ENCODE data around the gene SDHAF3.
"Not testable (repeated sequence)": the region's sequence is repeated elsewhere in the genome, so short reads cannot be mapped to it uniquely, and the experiment has no call there.

The SDHAF3 gene

DNA sequence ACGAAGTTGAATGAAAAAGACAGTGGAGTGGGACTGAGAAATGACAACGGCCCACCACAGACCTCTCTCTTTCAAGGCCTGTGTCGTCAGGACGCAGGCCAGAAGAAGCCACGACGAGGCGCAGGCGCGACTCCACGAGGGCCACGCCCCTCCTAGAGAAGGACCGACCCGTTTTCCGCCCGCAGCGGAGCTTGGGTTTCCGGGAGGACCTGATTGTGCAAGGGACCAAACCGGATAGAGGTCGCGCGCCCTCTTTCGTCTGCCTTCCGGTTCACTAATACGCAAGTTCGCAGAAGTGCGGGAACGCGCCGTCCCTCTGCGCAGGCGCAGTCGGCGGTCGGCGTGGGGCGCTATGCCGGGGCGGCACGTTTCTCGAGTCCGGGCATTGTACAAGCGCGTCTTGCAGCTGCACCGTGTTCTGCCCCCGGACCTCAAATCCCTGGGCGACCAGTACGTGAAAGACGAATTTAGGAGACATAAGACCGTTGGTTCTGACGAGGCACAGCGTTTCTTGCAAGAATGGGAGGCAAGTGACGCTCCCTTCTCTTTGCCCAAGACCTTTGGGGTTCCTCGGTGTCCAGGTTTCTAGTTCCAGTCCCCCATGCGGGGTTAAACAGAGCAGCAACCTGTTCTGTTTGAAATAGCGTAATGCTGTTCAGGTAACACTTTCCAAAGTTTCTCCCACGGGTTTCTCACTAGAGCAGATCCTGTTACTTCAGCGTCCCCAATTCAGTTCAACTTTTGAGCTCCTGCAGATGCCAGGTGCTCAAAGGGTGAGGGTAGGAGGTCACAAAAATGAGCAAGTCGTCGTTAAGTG, at the start of gene SDHAF3:
Gene SDHAF3, plus strand, starts transcription at position 327 of the 817 bp plus-strand sequence. Its CDS starts 26 bp downstream, at position 353.
- no peaks in the 10 kb centered on the region for H3K27me3 Mint-ChIP-seq (ENCODE audit: low read depth)
- peaks cover 19% of the 10 kb centered on the region for H3K9me3 Mint-ChIP-seq
- H3K27ac Mint-ChIP-seq: peak within 1 kb of the TSS; percentile 92
- H3K4me1 Mint-ChIP-seq (ENCODE audit: low read depth): peaks cover 25% of the 10 kb centered on the region
- peaks cover 10% of the 10 kb centered on the region for H3K36me3 Mint-ChIP-seq (ENCODE audit: low read depth)
- peak within 1 kb of the TSS; percentile 88 for H3K4me3 Mint-ChIP-seq

DNA sequence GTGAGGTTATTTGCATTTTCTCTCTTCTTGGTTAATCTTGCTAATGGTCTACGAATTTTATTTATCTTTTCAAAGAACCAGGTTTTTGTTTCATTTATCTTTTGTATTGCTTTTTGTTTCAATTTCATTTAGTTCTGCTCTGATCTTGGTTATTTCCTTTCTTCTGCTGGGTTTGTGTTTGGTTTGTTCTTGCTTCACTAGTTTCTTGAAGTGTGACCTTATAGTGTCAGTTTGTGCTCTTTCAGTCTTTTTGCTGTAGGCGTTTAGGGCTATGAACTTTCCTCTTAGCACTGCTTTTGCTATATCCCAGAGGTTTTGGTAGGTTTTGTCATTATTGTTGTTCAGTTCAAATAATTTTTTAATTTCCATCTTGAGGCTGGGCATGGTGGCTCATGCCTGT, 45.5 kb upstream of the SDHAF3 start:
- H3K4me1 Mint-ChIP-seq (ENCODE audit: low read depth); H3K9me3 Mint-ChIP-seq; H3K27ac Mint-ChIP-seq; H3K36me3 Mint-ChIP-seq (ENCODE audit: low read depth); H3K4me3 Mint-ChIP-seq: not testable (repeated sequence)
- H3K27me3 Mint-ChIP-seq (ENCODE audit: low read depth): peaks cover 12% of the 10 kb centered on the region

DNA sequence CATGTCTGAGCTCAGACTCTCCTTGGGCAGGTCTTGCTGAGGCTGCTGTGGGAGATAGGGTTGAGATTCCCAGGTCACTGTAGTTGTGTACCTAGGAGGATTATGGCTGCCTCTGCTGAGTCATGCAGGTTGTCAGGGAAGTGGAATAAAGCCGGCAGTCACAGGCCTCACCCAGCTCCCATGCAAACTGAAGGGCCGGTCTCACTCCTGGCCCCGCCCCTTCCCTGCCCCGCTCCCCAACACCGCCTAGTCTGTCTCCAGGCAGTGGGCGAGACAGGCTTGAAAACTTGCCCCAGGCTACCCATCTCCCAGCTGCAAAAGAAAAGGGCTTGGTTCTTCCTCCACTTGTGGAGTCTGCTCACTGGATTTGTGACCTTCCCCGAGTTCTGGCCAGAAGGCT, 41.6 kb upstream of the SDHAF3 start:
- H3K9me3 Mint-ChIP-seq: no peaks in the 10 kb centered on the region
- H3K36me3 Mint-ChIP-seq (ENCODE audit: low read depth): no peaks in the 10 kb centered on the region
- no peak overlapping the region for H3K4me3 Mint-ChIP-seq
- peaks cover 8% of the 10 kb centered on the region for H3K27me3 Mint-ChIP-seq (ENCODE audit: low read depth)
- peaks cover 2% of the 10 kb centered on the region for H3K4me1 Mint-ChIP-seq (ENCODE audit: low read depth)
- no peak overlapping the region for H3K27ac Mint-ChIP-seq

DNA sequence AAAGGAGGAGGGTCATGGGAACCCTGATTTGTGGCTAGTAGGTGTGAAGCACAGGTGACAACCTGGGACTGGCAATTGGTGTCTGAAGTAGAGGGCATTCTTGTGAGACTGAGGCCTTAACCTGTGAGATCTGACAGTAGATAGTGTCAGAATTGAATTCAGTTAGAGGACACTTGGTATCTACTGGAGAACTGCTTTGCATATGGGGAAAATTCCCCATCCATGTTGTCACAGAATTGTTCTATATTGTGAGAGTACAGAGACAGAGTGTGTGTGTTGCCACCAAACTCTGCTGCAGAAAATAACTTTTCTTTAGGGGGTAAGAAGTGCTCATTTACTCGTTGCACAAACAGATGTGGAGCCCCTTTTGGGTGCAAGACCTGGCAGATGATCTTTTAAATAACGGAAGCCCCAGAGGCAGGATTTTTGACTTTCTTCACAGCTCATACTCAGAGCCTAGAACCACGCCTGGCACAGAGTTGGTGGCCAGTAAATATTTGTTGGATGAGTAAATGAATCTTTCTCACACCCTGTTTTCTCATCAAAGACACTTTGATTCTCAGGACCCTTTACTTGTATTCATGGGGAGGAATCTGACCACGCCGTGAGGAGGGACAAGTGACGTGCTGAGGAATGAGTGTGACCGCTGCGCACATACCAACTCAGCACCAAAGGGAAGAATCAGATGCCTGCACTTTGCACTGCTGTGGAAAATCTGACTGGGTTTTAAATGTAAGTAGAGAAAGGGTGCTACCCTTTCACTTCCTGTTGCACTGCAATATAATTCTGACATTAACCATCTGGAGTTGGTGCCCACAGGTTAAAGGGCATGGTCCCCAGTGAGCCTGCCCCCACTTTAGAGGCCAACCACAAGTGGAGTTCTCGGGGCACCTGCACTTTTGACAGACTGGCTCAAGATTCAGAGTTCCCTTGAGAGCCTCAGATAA, 39.2 kb upstream of the SDHAF3 start:
- Mint-ChIP-seq H3K4me1 (ENCODE audit: low read depth) (no peaks in the 10 kb centered on the region), H3K27me3 (ENCODE audit: low read depth) (peaks cover 12% of the 10 kb centered on the region), H3K9me3 (no peaks in the 10 kb centered on the region), H3K27ac (no peak overlapping the region), H3K36me3 (ENCODE audit: low read depth) (no peaks in the 10 kb centered on the region), H3K4me3 (no peak overlapping the region)

DNA sequence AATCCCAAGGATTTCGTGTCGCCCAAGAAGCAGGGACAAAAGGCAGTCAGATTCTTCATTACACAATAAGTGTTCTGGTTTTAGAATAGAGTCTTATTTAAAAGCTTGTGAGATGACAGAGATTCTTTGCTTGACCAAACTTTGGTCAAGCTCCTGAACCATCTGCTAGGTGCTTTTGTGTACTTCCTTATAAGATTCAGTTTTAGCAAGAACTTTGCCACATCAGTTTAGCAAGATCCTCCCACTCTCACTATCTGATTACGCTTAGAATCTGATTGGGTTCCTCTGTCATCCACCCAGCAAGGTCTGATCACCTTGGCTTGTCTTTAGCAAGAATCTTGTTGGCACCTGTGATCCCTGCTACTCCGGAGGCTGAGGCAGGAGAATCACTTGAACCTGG, 38.2 kb upstream of the SDHAF3 start:
- Mint-ChIP-seq H3K27me3 (ENCODE audit: low read depth) (peaks cover 6% of the 10 kb centered on the region), H3K36me3 (ENCODE audit: low read depth) (no peaks in the 10 kb centered on the region), H3K27ac (no peak overlapping the region), H3K4me3 (no peak overlapping the region), H3K4me1 (ENCODE audit: low read depth) (no peaks in the 10 kb centered on the region), H3K9me3 (no peaks in the 10 kb centered on the region)

DNA sequence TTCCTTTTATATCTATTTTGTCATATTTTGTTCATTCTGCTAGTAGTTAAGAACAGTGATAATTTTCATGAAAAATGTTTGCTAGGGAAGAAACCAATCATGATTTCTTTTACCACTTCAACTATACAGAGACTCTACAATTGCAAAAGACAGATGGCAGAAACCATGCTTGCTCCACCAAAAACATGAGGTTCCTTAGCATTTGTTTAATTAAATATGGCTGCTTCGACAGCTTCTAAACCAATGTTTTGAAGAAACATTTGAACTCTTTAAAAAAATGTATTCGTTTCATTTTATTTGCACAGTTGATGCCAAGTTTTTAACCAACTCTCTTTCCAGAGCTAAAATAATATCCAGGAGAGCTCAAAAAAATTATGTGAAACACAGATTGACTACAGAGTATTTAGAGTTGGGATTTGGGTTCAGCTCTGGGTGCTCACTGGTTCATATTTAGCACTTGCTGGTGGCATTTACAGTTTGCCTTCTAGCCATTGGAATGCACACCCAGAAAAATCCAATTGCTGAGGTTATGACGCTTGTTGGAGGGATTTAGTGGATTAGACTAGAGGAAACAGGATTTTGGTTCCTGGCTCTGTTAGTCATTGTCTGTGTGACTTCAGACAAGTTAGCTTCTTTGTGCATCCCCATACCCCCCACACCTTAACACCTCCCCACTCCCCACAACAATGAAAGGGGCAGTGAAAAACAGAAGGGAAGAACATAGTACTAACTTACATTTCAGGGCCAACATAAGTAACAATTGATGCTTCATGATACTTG, 35.8 kb upstream of the SDHAF3 start:
- Mint-ChIP-seq H3K36me3 (ENCODE audit: low read depth) (no peaks in the 10 kb centered on the region), H3K4me3 (no peak overlapping the region)

DNA sequence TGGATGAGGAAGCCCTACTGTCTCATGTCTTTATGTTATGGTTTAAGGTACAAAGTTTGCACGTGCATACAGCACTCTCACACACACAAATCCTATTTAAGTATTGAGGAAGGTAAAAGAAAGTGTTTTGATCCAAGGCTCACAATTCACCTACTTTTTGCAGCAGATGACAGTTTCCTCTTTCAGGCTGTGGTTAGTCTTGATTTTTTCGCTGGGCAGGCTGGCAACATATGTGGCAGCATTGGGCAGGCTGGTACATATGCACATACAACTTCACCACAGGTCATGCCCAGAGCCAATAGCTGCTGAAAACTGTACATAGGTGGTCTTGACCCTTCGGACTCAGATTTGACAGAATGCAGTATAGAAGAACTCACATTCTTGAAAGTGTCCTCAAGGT, 29.1 kb upstream of the SDHAF3 start:
- Mint-ChIP-seq H3K9me3 (no peaks in the 10 kb centered on the region), H3K4me1 (ENCODE audit: low read depth) (no peaks in the 10 kb centered on the region), H3K27ac (no peak overlapping the region), H3K36me3 (ENCODE audit: low read depth) (no peaks in the 10 kb centered on the region), H3K27me3 (ENCODE audit: low read depth) (peaks cover 14% of the 10 kb centered on the region), H3K4me3 (no peak overlapping the region)

More for the DNA sequence above, 35.8 kb upstream of the SDHAF3 start:
- Mint-ChIP-seq H3K9me3 (no peaks in the 10 kb centered on the region), H3K4me1 (ENCODE audit: low read depth) (no peaks in the 10 kb centered on the region), H3K27me3 (ENCODE audit: low read depth) (peaks cover 6% of the 10 kb centered on the region), H3K27ac (no peak overlapping the region)

DNA sequence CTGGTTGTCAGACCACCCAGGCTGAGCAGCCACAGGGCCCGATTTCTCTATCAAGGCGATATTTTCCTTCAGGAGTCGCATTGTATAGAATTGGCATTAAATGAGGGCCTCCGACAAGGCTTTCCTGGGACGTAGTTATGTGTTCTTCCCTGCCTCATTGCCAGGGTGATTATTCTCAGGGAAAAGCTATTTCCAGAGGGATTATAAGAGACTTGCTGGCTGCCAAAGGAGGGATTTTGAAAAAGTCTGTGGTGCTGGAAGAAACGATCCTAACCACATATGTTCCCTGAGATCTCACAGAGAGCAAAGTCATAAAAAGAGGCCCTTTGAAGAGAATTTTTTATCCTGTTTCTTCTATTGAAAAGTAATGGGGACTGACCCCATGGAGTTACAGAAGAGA, 27.7 kb upstream of the SDHAF3 start:
- Mint-ChIP-seq H3K27me3 (ENCODE audit: low read depth) (peaks cover 19% of the 10 kb centered on the region), H3K36me3 (ENCODE audit: low read depth) (no peaks in the 10 kb centered on the region), H3K27ac (no peak overlapping the region), H3K4me1 (ENCODE audit: low read depth) (no peaks in the 10 kb centered on the region), H3K4me3 (no peak overlapping the region), H3K9me3 (no peaks in the 10 kb centered on the region)

DNA sequence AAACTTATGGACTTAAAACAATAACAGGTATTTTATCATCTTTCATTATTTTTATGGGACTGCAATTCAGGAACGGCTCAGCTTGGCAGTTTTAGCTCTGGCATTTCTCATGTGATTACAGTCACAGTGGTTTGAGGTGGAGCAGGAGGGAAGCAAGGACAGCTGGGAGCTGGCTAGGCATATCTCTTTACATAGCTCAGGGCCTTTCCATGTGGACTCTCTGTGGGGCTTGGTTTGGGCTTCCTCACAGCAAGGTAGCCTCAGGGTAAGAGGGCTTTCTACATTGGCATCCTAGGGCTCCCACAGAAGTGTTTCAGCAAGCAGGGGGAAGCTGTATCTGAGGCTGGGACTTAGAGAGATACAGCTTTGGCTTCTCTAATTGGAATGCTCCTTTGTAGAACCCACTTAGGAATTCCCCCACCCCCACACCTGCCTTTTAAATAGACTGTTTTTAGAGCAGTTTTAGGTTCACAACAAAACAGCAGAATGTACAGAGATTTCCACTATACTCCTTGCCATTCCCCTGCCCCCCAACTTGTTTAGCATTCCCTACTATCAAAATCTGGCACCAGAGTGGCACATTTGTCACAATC, 26.6 kb upstream of the SDHAF3 start:
- Mint-ChIP-seq H3K36me3 (ENCODE audit: low read depth) (no peaks in the 10 kb centered on the region), H3K9me3 (no peaks in the 10 kb centered on the region), H3K27ac (no peak overlapping the region), H3K4me1 (ENCODE audit: low read depth) (no peaks in the 10 kb centered on the region), H3K4me3 (no peak overlapping the region), H3K27me3 (ENCODE audit: low read depth) (peaks cover 19% of the 10 kb centered on the region)

DNA sequence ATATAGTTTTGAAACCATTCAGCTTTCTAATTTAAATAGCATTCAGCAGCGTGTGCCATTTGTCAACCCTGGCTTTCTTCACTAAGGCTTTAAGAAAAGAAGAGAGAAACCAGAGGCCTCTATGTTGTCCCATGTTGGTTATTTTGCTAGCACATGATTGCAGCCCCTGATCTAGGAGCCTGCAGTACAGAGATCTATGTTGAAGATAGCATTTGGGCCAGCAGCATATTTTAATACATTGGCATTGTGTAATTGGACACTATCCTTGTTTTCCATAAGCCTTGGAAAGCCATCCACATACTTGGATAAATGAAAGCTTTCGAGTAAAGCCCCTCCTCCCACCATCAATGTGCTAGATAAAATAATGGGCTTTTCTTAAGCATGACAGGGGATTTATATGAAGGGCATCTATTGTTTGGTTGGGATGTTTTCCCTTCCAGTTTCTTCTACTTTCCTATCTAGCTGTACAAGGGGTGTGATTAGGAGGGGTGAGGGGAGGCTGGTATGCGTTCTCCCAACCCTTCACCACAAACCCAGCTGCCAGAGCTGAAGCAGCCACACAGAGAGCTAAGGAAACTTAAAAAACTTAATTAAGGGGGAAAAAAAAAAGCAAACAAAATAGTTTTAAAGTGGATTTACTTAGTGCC, 23.1 kb upstream of the SDHAF3 start:
- Mint-ChIP-seq H3K27me3 (ENCODE audit: low read depth) (peaks cover 11% of the 10 kb centered on the region), H3K36me3 (ENCODE audit: low read depth) (no peaks in the 10 kb centered on the region), H3K9me3 (no peaks in the 10 kb centered on the region), H3K4me3 (no peak overlapping the region), H3K27ac (no peak overlapping the region), H3K4me1 (ENCODE audit: low read depth) (no peaks in the 10 kb centered on the region)

DNA sequence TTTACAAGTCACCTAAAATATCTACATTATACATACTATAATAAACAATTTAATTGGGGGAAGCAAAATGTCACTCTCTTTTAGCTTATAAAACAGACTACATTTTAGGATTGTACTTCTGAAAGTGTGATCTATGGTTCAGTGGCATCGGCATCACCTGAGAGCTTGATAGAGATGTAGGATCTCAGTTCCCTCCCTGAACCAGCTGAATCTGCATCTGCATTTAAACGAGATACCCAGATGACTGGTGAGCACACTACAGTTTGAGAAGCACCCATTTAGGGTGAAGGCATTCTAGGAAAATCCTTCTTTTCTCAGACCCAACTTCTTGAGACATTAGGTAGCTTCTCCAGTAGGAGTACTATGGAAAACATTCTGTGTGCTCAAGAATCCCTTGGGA, 21.5 kb upstream of the SDHAF3 start:
- no peak overlapping the region for H3K4me3 Mint-ChIP-seq

DNA sequence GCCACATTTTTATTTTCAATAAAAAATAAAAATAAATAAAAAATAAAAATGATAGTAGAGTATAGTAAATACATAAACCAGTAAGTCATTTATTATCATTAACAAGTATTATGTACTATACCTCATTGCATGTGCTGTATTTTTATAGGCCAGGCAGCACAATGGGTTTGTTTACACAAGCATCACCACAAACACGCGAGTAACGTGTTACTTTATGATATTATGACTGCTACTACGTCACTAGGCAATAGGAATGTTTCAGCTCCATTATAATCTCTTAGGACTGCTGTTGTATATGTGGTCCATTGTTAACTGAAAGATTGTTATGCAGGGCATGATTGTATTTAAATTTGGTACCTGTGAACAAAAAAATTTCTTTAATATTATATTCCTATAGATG, 20.8 kb upstream of the SDHAF3 start:
- Mint-ChIP-seq H3K27me3 (ENCODE audit: low read depth) (peaks cover 17% of the 10 kb centered on the region), H3K27ac (no peak overlapping the region), H3K4me1 (ENCODE audit: low read depth) (no peaks in the 10 kb centered on the region), H3K36me3 (ENCODE audit: low read depth) (no peaks in the 10 kb centered on the region), H3K9me3 (no peaks in the 10 kb centered on the region), H3K4me3 (no peak overlapping the region)

More for the DNA sequence above, 21.5 kb upstream of the SDHAF3 start:
- Mint-ChIP-seq H3K4me1 (ENCODE audit: low read depth) (no peaks in the 10 kb centered on the region), H3K36me3 (ENCODE audit: low read depth) (no peaks in the 10 kb centered on the region), H3K9me3 (no peaks in the 10 kb centered on the region), H3K27me3 (ENCODE audit: low read depth) (peaks cover 12% of the 10 kb centered on the region), H3K27ac (no peak overlapping the region)

DNA sequence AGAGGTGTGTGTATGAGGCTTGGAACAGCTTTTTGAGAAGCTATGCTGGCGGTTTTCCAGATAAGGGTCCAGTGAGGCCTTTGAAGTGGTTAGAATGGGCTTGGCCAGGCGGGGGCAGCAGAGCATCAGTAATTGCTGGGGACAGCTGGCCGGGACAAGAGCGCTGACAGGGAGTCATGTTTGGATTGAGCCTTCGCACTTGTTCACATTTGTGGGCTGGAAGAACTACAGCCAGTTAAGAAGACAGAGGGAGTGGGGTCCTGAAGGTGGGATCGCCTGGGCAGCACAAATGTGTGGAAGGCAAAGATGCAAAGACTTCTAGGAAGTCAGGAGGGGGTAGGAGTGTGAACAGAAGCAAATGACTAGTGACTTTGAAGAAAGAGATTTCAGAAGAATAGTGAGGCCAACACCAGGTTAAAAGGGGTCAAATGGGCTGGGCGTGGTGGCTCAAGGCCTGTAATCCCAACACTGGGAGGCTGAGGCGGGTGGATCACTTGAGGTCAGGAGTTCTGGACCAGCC, 12.7 kb upstream of the SDHAF3 start:
- Mint-ChIP-seq H3K4me1 (ENCODE audit: low read depth) (no peaks in the 10 kb centered on the region), H3K27ac (no peak overlapping the region), H3K9me3 (peaks cover 4% of the 10 kb centered on the region), H3K36me3 (ENCODE audit: low read depth) (no peaks in the 10 kb centered on the region), H3K4me3 (no peak overlapping the region), H3K27me3 (ENCODE audit: low read depth) (peaks cover 29% of the 10 kb centered on the region)
